Activated CD4-positive, alpha-beta T cell treated with anti-CD3 and anti-CD28 coated beads, Interleukin-2, amount 50 U/mL, for 48 hours (primary cell): ENCODE data around the gene KIF26B.

Experiments
- DNase-seq, 2 experiments: peaks; one replicate each; pipeline ENCODE4 v3.0.0-alpha.2; 2020

KIF26B gene

DNA sequence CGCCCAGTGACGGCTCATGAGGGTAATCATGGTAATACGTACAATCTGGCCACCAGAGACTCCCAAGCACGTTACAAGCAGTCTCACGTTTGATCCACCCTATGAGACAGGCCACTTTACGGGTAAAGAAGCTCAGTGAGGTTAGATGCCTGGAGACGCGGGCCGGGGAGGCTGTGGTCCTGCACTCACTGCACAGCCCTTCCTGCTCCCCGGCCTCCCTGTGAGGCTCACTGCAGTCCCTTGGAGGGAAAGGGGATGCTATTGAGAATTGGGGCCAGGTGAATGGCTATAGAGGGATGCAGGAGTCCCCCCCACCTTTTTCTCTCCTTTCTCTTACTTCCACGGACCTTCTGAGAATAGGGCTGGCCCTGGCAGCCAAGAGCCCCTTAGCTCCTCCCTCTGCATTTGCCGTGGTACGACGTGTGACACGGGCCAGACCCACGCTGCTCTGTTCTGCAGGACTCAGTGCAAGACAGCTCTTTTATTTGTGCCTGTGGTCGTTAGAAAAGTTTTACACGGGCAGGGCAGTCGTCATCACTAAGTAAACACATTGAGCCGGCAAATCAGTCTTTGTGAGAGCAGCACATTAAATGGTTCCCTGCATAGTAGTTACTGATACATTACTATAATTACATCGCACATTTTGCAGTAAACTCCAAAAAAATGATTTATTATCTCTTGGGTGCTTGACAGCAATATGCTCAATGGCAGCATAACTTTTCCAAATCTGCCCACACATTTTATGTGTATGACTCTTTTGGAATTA is 18.8 kb downstream of the KIF26B start:
- no peak for DNase-seq

DNA sequence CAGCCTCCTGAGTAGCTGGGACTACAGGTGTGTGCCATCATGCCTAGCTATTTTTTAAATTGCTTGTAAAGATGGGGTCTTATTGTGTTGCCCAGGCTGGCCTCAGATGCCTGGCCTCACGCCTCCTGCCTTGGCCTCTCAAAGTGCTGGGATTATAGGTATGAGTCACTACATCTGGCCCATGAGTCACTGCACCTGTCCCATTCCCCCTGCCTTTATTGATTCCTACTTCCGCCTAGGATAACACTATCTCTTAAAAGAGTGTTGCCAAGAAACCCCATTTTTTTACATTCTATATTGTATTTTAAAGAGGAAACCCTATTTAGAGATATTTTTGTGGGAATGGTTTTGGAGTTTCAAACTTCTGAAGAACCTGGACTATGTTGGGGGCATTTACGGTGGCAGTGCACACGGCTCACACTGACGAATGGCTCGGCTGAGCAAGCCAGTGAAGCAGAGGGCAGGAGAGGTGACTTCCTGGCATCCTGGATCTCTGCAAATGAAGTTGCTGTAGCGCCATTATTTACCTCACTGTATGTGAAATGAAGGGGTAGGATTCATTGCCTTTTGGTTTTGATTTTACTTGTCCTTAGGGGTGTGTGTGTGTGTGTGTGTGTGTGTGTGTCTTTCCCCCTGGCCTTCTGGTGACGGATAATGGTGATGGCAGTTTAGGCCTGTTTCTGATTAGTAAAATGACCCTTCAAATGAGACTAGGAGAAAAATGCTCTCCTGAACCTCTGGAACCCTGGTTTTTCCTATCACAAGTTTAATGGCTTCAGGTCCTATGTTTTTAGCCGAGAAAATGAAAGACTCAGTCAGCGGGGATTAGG is 22.5 kb downstream of the KIF26B start:
- no peak for DNase-seq

DNA sequence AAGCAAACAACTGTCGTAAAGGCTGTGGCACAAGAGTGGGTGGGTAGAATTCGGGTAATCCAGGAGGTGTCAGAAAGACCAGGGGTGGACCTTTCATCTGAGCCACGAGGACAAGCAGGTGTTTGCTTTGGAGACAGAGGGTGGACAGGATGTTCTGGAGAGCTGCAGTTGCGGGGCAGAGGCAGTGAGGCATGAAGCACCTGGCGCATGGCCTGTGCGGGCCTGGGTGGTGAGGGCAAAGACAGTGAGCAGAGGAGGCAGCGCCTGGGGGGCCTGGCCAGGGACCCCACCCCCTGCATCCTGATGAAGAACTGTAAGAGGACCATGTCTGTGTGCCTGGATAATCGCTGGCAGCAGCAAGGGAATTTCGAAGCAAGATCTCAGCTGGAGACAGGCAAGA is 24.9 kb downstream of the KIF26B start:
- DNase-seq = no peak

DNA sequence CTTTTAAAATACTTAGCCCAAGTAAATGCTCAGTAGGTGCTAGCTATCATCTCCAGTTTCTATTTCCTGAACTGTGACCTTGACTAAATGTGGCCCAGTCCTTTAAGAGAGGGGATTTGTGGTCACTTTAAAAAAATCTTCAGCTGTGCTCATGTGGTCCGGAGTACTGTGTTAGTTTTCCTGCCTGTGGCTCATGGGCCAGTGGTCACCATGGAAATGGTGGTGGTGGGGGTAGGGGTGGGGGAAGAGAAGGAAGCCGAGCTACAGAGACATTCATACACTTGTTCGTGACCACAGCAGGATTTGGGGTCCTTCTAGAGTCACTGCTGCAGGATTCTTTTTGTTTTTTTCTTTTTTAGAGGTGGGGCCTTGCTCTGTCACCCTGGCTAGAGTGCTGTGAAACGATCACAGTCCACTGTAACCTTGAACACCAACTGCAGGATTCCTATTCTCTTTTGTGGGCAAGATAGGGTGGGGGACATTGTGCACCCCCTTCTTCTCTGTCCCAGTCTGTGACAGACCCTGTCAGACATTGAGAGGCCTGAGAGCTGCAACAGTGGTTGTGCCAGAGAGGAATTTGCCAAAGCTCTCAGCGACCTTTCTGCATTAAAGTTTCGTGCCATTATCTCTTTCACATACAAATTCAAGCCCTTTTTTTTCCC is 25.8 kb downstream of the KIF26B start:
- DNase-seq = no peak

DNA sequence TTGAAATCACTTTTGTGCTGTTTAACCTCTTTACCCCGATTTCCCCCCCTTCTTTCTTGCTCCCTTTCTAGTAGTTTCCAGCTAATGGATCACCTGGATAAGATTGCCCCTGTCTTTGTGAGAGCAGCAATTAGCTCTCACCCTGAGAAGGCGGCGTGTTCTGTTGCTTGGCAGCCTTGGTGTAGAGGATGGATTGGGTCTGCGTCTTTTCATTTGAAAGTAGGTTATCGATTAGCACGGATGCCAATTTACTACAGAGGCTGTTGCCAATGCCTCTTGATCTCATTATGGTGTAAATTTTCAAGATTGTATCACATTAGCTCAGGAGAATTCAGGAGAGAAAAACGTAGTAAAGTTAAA is 26.4 kb downstream of the KIF26B start:
- DNase-seq = no peak

DNA sequence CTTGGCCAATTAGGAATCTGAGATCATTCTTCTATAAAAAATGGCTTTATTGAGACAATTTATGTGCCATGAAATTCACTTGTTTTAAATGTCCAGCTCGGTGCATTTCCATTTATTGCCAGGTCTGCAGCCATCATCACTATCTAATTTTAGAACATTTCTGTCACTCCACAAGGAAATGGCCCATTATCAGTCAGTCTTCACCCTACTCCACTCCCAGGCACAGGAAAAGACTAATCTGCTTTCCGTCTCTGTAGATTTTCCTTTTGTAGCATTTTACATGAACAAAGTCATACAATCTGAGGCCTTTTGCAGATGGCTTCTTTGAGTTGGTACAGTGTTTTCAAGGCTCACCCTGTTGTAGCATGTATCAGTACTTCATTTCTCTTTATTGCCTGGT is 27.2 kb downstream of the KIF26B start:
- no peak for DNase-seq

DNA sequence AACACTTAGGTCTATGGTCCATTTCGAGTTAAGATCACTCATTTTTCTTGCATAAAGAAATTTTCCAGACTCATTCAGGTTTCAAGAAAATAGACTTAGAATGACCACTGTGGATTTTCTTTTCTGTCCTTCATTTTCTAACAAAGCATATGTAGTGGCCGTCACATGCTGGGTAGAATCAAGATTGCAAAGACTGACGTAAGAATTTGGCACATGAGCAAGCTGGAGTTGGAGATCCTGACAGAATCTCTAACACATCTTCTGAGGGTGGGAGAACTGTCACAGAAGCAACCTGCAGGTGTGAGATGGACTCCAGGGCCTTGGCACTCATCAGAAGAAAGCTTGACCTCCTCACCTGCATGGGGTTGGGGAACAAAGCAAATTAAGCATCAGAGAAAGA is 28.6 kb downstream of the KIF26B start:
- DNase-seq = no peak

DNA sequence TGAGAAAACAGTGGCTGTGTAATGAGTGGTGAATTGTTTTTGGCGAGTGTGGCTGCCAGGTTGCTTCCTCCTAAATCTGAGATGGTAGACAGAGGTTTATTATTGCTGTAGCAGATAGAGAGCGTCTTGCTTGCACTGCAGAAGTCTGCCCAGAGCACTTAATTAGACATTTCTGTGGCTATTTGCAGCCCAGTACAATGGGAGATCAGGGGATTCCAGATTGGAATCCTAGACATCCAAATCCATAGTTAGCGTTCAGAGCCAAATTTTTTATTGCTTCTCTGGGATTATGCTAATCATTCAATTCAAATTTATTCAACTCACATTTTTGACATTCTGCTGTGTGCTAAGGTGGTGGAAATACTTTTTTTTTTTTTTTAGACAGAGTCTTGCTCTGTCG is 30.0 kb downstream of the KIF26B start:
- no peak for DNase-seq

DNA sequence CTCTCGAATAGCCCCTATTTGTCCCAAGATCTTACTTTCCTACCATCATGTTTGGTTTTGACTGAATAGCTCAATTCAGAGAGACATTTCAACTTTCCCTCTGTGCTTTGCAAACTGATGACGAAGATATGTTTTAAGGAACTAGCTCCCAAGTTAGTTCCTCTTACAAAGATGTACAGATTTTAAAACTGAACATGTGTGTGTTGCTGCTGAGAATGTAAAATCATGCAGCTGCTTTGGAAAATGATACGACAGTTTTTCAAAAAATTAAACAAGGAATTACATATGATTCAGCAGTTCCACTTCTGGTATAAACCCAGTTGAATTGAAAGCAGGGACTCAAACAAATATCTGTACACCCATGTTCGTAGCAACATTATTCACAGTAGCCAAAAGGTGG is 33.6 kb downstream of the KIF26B start:
- DNase-seq = no peak

DNA sequence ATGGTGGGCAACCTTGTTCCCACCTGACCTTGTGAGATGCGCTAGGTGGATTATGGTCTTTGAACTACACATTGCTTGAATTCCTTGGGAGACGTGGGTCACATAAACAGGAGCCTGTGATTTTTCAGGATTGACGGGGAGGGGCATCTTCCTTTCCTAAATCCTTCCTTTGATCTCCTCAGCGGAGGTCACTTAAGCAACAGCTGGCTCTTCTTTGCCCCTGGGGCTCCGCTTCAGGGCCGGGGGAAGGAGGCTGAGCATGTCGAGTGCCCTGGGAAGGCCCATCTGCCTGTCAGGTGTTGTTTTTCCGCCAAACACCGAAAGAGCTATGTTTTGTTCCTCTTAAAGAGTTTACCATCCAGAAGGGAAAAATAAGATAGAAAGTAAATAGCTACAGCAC is 40.6 kb downstream of the KIF26B start:
- no peak for DNase-seq

DNA sequence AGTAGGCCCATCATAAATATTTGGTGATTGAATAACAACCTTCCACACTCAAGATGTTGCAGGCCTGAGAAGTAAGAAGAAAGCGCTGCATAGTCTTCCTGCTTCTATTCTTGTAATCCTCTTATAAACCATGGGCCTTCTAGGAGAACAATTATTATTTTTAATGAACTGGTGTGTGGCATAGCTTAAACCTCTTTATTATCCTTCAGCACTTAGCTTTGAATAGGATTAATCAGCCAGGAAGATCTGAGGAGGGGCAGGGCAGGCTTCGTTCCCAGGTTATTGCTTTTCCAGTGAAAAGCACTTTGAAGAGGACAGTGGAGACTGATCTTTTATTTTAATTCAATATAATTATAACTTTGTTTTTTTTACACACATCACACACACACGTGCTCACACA is 42.3 kb downstream of the KIF26B start:
- no peak for DNase-seq

DNA sequence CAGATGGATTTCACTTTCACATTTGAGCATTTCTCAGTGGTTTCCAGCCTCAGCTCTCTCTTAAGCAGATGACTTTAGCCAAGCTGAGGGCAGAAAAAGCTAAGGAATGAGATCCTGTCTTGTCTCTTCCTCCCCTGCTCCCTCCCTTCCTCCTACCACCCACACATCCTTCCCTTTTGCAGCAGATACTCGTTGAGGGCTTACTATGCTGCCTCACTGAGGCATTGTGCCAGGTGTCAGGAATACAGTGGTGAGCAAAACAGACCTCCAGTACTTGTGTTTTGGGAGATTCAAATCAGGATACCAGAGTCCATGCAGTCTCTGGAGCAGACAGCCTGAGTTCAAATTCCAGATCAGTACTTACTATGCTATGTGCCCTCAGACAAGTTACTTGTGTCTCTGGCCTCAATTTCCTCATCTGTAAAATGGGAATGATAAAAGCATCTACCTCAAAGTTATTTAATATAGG is 43.2 kb downstream of the KIF26B start:
- DNase-seq = no peak

DNA sequence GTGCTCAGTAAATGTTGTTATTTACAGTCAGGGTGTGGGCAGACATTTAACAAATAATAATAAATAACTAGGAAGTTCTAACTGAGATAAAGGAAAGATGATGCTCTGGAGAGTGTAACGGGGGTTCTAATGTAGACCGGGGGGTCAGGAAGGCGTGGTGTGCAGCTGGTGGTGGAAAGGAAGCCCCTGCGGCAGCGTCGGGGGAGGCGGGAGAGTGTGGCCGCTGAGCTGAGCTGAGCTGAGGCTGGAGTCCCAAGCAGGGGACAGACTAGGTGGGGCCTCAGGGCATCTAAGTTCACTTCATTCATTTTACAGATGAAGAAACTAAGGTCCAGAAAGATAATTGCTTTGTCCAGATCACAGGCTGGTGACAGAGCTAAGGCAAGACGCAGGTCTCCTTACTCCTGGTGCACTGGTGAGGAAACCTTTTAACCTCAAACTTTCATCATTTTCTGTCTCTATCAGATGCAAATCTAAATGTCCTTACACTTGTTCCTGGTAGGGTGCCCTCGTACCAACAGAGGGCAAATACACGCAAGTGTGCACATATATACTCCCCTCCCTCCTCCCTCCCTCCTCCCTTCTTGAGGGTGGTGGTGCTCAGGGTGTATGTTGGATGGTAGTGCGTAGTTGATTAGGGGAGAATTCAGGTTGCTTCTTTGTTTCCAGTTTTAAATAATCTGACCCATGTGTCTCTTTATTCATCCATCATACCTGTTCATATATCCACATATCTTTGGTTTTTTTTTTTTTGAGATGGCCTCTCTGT is 44.1 kb downstream of the KIF26B start:
- DNase-seq = no peak

DNA sequence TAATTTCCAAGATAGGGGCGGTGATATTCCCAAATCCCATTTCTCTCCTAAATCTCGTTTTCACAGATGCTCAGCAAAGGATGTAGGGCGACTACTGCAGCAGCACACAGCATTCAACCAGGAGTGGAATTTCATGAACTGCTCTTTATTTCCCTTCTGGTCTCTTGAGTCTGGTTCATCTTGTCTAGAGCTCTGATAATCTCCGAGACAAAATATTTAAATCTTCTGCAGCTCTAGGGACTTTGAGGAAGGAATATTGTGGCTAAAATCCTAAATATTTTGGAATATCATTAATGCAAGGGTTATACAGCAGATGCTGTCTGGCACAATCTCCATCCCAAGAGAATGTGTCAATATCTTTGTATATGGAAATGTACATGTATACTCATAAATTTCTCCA is 45.4 kb downstream of the KIF26B start:
- no peak for DNase-seq

DNA sequence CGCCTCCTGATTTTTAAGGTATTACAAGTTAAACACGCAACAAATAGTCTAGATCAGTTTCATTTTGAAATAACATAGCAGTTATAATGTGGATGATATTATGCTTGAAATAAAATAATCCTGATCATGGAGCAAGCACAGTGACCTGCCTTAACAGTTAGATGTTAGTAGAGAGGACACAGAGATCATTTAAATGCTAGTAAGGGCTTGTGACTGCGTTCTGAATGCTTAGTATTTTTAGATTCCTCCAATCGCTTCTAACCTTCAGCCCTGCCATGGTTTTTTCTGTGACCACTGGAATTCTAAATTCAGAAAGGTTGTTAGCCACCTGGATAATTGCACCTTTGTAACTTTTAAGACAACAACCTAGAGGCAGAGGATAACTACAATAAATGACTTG is 46.4 kb downstream of the KIF26B start:
- no peak for DNase-seq

DNA sequence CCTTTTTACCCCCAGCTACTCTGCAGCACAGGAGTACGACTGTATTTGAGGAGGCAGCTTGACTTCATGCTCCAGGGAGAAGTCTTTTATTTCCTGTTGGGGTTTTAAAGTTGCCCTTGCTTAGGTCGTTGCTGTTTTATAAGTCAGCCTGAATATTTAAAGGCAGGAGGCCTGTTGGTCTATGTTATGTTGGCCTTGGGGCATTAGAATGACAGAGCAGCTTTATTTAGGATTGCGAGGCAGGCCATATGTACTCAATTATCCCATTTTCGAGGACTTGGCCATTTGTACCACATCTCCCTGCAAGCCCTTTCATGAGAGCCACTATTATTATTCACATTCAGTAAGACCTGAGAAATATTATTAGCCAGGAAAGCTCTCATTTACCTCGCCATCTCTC is 47.0 kb downstream of the KIF26B start:
- no peak for DNase-seq

DNA sequence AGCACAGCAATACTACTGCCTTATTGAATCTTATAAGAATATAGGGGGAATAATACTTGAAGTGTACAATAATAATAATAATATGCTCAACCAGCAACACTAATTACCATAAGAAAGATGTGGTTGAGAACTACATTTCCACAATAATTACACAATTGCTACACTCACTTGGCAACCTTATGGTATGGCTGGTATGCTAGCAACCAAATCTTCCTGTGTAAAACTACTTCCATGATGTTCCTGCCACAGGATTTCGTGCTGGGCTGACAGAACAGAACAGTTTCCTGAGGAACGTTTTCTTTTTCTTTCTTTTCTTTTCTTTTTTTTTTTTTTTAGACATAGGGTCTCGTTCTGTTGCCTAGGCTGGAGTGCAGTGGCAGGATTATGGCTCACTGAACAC is 50.6 kb downstream of the KIF26B start:
- no peak for DNase-seq

DNA sequence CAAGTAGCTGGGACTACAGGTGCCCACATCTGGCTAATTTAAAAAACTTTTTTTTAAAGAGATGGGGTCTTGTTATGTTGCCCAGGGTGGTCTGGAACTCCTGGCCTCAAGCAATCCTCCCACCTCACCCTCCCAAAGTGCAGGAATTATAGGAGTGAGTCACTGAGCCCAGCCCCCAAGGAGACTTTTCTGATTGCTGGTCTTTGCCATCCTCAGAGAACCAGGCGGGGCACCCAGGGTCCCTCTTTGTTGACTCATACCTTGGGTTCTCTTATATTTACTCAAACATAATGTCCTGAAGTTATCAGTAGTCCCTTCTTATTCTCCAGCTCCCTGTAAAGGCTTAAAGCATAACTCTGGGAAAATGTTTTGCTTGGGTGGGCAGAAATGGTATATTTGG is 51.1 kb downstream of the KIF26B start:
- DNase-seq = no peak

DNA sequence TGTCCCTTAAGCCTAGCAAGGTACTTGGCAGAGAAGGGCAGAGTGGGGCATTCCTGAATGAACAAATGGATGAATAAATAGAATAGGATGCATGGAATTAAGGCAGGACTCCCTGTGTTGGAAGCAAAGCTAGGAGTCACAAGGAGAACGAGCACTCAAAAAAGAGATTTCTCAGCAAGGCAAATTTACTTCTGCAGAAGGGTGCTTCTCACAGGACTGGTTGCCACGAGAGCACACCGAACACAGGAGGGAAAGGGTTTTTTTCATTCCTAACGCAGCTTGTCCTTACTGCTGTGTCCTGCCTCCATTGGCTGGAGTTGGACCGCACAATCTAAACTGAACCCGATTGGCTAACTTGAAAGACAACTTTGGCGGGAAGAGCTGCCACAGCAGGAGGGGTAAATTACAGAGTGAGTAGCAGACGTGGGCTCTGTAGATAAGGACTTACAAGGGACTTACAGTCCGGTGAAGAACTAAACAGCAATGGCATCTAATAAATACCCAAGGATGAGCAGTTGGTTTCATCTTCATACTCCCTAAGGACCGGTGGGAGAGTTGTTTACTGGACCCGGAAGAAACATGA is 52.4 kb downstream of the KIF26B start:
- no peak for DNase-seq

DNA sequence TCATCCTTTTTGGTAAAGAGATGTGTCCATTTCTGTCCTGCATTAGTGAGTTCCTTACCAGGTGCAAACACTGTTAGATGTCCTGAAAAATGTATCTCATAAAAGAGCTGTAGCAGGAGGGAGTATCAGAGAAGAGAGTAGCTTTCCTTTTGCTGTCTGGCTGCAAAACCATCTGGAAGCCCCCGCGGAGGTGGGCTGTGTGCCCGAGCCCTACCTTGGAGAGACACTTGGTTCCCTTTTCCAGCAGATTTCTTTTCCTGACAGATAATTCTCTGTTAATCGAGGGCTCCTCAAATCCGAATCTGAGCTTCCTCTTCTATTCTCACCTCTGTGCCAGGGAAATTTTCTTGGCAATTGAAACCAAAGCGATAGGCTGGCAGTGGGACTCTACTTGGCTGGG is 53.0 kb downstream of the KIF26B start:
- no peak for DNase-seq

DNA sequence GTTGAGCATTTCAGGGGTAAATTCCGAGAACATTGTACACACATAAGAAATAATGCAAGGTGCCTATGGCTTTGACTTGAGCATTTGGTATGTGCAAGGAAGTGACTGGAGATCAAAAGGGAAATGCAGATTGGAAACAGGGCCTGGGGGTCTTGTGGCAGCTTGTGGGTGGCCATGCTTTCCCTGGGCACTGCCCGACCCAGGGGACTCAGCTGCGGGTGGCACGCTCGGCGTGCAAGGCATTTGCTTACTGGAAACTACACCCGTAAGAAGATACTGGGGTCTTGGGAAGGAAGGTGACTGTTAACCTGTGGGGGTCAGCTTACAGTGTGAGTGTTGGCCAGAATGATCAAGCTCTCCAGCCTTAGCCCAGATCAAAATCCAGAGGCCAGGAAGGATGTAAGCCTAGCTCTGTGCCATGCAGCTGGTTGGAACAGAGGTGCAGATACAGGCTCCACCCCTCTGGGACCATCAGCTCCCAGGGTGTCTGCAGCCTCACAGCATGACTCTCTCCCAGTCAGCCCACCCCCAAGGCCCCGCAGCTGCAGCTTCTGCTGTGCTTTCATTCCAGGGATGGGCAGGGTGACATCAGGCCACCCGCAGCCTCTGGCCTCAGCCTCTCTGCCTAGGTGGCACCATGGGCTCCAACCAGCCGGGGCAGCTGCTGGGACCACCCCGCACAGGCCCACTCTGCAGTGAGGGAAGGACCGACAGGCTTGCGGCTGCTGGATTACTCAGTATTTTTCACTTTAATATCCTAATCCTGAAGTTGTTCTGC is 55.1 kb downstream of the KIF26B start:
- DNase-seq = no peak
